SU-DHL-6 (cell line): Measurements from ENCODE around the gene CTNNB1.

Source experiments
- H2AFZ ChIP-seq: fragments of 200-600 bp; sonication (generic); 2 replicates; pipeline ENCODE4 v1.6.1; 2014; ENCODE audit warnings: low read depth, mild to moderate bottlenecking, moderate library complexity, mixed read lengths, antibody characterized with exemption, low read length; ENCODE audit not compliant: severe bottlenecking
- H3F3A ChIP-seq: fragments of 200-600 bp; shearing (Covaris generic); 2 replicates; pipeline ENCODE4 v1.6.0; 2016; ENCODE audit warnings: antibody characterized with exemption, mild to moderate bottlenecking; ENCODE audit not compliant: insufficient read depth
- H3K27ac ChIP-seq: fragments of 200-600 bp; sonication (generic); 2 replicates; pipeline ENCODE4 v1.5.1; 2016; ENCODE audit warnings: low read depth, mild to moderate bottlenecking, low read length, moderate library complexity, mixed read lengths
- H3K27me3 ChIP-seq: fragments of 200-600 bp; sonication (generic), shearing (Covaris generic); 2 replicates; pipeline ENCODE4 v1.6.0; 2014; ENCODE audit warnings: mild to moderate bottlenecking, low read length
- H3K36me3 ChIP-seq: fragments of 200-600 bp; sonication (generic); 2 replicates; pipeline ENCODE4 v1.6.1; 2014; ENCODE audit warnings: mild to moderate bottlenecking, low read length, mixed read lengths
- H3K4me2 ChIP-seq: fragments of 300-600, 200-600 bp; shearing (Covaris generic), sonication (generic); 2 replicates; pipeline ENCODE4 v1.6.0; 2014; ENCODE audit warnings: low read length, low read depth, mild to moderate bottlenecking; ENCODE audit not compliant: poor library complexity, severe bottlenecking
- H3K4me3 ChIP-seq: fragments of 200-600 bp; sonication (generic); 2 replicates; pipeline ENCODE4 v1.5.1; 2014; ENCODE audit warnings: antibody characterized with exemption, low read length, mild to moderate bottlenecking, mixed read lengths; ENCODE audit not compliant: insufficient read depth, poor library complexity, severe bottlenecking
- H3K79me2 ChIP-seq: fragments of 200-600 bp; sonication (generic); 2 replicates; pipeline ENCODE4 v1.6.1; 2014; ENCODE audit warnings: mild to moderate bottlenecking, low read length, moderate library complexity; ENCODE audit not compliant: insufficient read depth
- H3K9ac ChIP-seq: fragments of 200-600 bp; sonication (generic); 2 replicates; pipeline ENCODE4 v1.7.0; 2014; ENCODE audit warnings: mild to moderate bottlenecking, low read length
- H3K9me2 ChIP-seq: fragments of 200-600 bp; sonication (generic); replicated peaks from 2 replicates; pipeline ENCODE4 v1.6.1; 2014; ENCODE audit warnings: low read length; ENCODE audit not compliant: insufficient read depth
- H3K9me3 ChIP-seq: fragments of 200-600 bp; sonication (generic); 2 replicates; pipeline ENCODE4 v1.6.1; 2014; ENCODE audit warnings: low read length, mixed read lengths; ENCODE audit not compliant: insufficient read depth
- H4K20me1 ChIP-seq: fragments of 200-600 bp; sonication (generic); 2 replicates; pipeline ENCODE4 v1.6.1; 2014; ENCODE audit warnings: low read depth, mild to moderate bottlenecking, antibody characterized with exemption, low read length, moderate library complexity, mixed read lengths
- CTCF ChIP-seq: fragments of 200-600 bp; sonication (generic); IDR thresholded peaks from one replicate; pipeline ENCODE4 v1.5.1; 2017; ENCODE audit warnings: antibody characterized with exemption, mild to moderate bottlenecking, low read length, moderate library complexity; ENCODE audit not compliant: insufficient read depth, poor library complexity, severe bottlenecking
- EZH2phosphoT487 ChIP-seq: fragments of 200-600 bp; sonication (generic), shearing (Covaris generic); conservative IDR thresholded peaks from 2 replicates; pipeline ENCODE4 v1.6.1; 2018; ENCODE audit warnings: mild to moderate bottlenecking, antibody characterized with exemption, low read length, moderate library complexity, mixed read lengths

The CTNNB1 gene

DNA sequence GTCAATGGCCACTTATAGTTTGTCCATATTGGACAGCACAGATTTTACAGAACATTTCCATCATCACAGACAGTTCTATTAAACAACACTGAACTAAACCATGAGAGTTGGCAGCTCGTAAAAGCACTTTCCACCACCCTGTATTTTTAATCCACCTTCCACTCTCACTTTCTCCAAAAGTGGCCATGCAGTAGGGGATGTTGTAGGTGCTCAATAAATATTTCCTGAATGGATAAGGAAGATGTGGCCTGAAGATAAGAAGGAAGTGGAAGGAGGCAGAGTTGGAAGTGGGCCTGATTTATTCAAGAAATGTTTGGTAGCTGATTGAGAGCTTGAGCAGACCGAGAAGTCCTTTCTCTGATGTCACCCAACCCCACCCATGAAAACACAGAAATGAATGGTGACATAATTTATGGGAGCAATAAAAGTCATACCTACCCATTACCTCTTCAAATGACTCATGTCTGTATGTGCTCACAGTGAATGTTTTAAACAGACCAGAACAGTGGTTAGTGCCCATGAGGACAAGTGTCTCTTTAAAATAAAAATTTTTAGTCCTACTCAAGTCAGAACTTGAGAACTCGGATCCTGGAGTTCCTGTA is 39.6 kb upstream of the CTNNB1 start:
- no peaks in the 10 kb centered on the region for H3K27me3 ChIP-seq
- H3K79me2 ChIP-seq, result no peaks in the 10 kb centered on the region
- H3K4me3 ChIP-seq, result no peak overlapping the region
- no peaks in the 10 kb centered on the region for H3K9me3 ChIP-seq
- H3K36me3 ChIP-seq, result no peaks in the 10 kb centered on the region
- H3K9ac ChIP-seq, result no peak overlapping the region
- no peak overlapping the region for H3K27ac ChIP-seq
- no peaks in the 10 kb centered on the region for H3K9me2 ChIP-seq
- no peaks in the 10 kb centered on the region for H3F3A ChIP-seq
- H4K20me1 ChIP-seq, result no peaks in the 10 kb centered on the region
- no peak overlapping the region for H3K4me2 ChIP-seq
- no peak for TF ChIP-seq EZH2phosphoT487
- no peak for TF ChIP-seq CTCF
- no peak overlapping the region for H2AFZ ChIP-seq

GRCh38 chr3:41162541-41162940 is 36.8 kb upstream of the CTNNB1 start:
- TF ChIP-seq EZH2phosphoT487, result no peak
- no peaks in the 10 kb centered on the region for H3K9me3 ChIP-seq
- no peaks in the 10 kb centered on the region for H4K20me1 ChIP-seq
- H3K4me3 ChIP-seq, result no peak overlapping the region
- no peaks in the 10 kb centered on the region for H3F3A ChIP-seq
- no peak overlapping the region for H3K4me2 ChIP-seq
- no peak overlapping the region for H2AFZ ChIP-seq
- H3K79me2 ChIP-seq, result no peaks in the 10 kb centered on the region
- no peaks in the 10 kb centered on the region for H3K9me2 ChIP-seq
- no peaks in the 10 kb centered on the region for H3K27me3 ChIP-seq
- no peak overlapping the region for H3K27ac ChIP-seq
- no peak overlapping the region for H3K9ac ChIP-seq
- H3K36me3 ChIP-seq, result no peaks in the 10 kb centered on the region

- H3K36me3 ChIP-seq, result no peaks in the 10 kb centered on the region
- H3K9me2 ChIP-seq, result no peaks in the 10 kb centered on the region
- H3K79me2 ChIP-seq, result no peaks in the 10 kb centered on the region
- H3K27ac ChIP-seq, result no peak overlapping the region
- no peaks in the 10 kb centered on the region for H3K9me3 ChIP-seq
- no peak overlapping the region for H3K4me3 ChIP-seq
- no peak overlapping the region for H2AFZ ChIP-seq
- H3F3A ChIP-seq, result no peaks in the 10 kb centered on the region
- no peak overlapping the region for H3K9ac ChIP-seq
- H4K20me1 ChIP-seq, result no peaks in the 10 kb centered on the region
- no peak overlapping the region for H3K4me2 ChIP-seq
- no peaks in the 10 kb centered on the region for H3K27me3 ChIP-seq
- TF ChIP-seq CTCF, result no peak
- TF ChIP-seq EZH2phosphoT487, result no peak
Measured at GRCh38 chr3:41163006-41163405, 36.3 kb upstream of the CTNNB1 start.

DNA sequence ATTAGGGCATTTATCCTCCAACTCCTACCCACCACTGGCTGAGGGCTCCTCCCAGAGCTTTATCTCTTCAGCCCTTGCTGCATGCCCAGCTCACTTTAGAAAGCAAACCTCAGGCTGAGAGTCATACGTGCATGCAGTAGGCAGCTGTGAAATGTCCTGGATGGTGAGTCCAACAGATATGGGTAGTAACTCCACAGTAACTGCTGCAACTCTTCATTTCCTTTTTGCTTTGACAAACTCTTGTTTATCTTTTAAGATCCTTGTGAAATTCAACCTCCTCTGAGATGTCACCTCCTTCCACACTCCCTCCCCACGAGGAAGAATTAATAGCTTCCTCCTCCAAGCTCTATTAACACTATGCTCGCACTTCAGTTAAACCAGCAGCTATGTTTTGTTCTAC is 35.9 kb upstream of the CTNNB1 start:
- Histone ChIP-seq H3K9ac (no peak overlapping the region), H3K79me2 (no peaks in the 10 kb centered on the region), H3K4me3 (no peak overlapping the region), H3K27me3 (no peaks in the 10 kb centered on the region), H2AFZ (no peak overlapping the region), H3K27ac (no peak overlapping the region), H3F3A (no peaks in the 10 kb centered on the region), H3K4me2 (no peak overlapping the region), H3K9me3 (no peaks in the 10 kb centered on the region), H3K36me3 (no peaks in the 10 kb centered on the region), H3K9me2 (no peaks in the 10 kb centered on the region), H4K20me1 (no peaks in the 10 kb centered on the region)
- TF ChIP-seq CTCF (no peak), EZH2phosphoT487 (no peak)
